Panc1 (cell line): Measurements from ENCODE around the gene UNC13B. TPM values are rescaled to one million over a fixed set of nuclear protein-coding genes. Genes with fewer than 3 reads are reported as not detected.
"Not testable (repeated sequence)": the region's sequence is repeated elsewhere in the genome, so short reads cannot be mapped to it uniquely, and the experiment has no call there.

ENCODE experiments used
- ATAC-seq: fragments of 200-7000 bp; cut with Tn5 transposase; 2 replicates; pipeline ENCODE4 v1.9.1; 2020; ENCODE audit warnings: mild to moderate bottlenecking, moderate library complexity
- BruUV-seq: library from RNA; stranded (reverse); fragments of 400-500 nt; replicated peaks from 2 replicates; lab custom pipeline; 2021; lab: Mats Ljungman, UMichigan
- CTCF ChIA-PET: fragments of 300-600 bp; sonication (Branson Sonifier 250); formaldehyde crosslinking; loops from one replicate; lab custom pipeline; 2022; ENCODE audit warnings: antibody characterized with exemption; lab: Charles Lee
- POLR2A ChIA-PET: fragments of 300-600 bp; sonication (Branson Sonifier 250); formaldehyde crosslinking; loops from one replicate; lab custom pipeline; 2022; ENCODE audit warnings: antibody characterized with exemption; lab: Charles Lee
- DNase-seq: peaks from one replicate; pipeline ENCODE4 v3.0.0-alpha.2; 2010; ENCODE audit warnings: low read depth, low spot score
- H3K27ac ChIP-seq: 2 replicates; pipeline ENCODE4 v1.5.1; 2011; ENCODE audit warnings: mild to moderate bottlenecking, low read length, inconsistent platforms
- H3K27me3 ChIP-seq: fragments of 200-500 bp; sonication (Bioruptor generic); 2 replicates; pipeline ENCODE4 v1.6.0; 2014; ENCODE audit warnings: low read length, inconsistent platforms; ENCODE audit not compliant: control insufficient read depth, insufficient read depth
- H3K36me3 ChIP-seq: fragments of 200-500 bp; sonication (Bioruptor generic); 2 replicates; pipeline ENCODE4 v1.5.1; 2014; ENCODE audit warnings: inconsistent platforms, mild to moderate bottlenecking, low read length, moderate library complexity; ENCODE audit not compliant: control insufficient read depth, insufficient read depth
- H3K4me1 ChIP-seq: 2 replicates; pipeline ENCODE4 v1.5.1; 2011; ENCODE audit warnings: inconsistent platforms, mild to moderate bottlenecking, low read length, moderate library complexity; ENCODE audit not compliant: control insufficient read depth, insufficient read depth
- H3K4me3 ChIP-seq, 2 experiments: 2 replicates each; pipeline ENCODE4 v1.5.1; 2011 to 2012; ENCODE audit warnings: low read depth in 2 of 2, low read length in 2 of 2, mild to moderate bottlenecking in 2 of 2, inconsistent platforms in 1 of 2, moderate library complexity in 1 of 2
- H3K9me3 ChIP-seq: fragments of 200-500 bp; sonication (Bioruptor generic); 2 replicates; pipeline ENCODE4 v1.5.1; 2014; ENCODE audit warnings: low read depth, mild to moderate bottlenecking, inconsistent platforms, low read length, moderate library complexity; ENCODE audit not compliant: control insufficient read depth, insufficient read depth
- CTCF ChIP-seq: fragments of 450-650 bp; IDR thresholded peaks from 2 replicates; pipeline ENCODE4 v1.5.1; 2017; ENCODE audit warnings: mild to moderate bottlenecking
- POLR2AphosphoS5 ChIP-seq: IDR thresholded peaks from 2 replicates; pipeline ENCODE4 v1.6.1; 2012; ENCODE audit warnings: mild to moderate bottlenecking, low read depth, low read length, moderate library complexity
- REST ChIP-seq, 2 experiments: IDR thresholded peaks; 2 replicates each; pipeline ENCODE4 v1.6.1; 2011 to 2012; ENCODE audit warnings: low read depth in 2 of 2, control low read depth in 1 of 2, low read length in 1 of 2, mild to moderate bottlenecking in 1 of 2, moderate library complexity in 1 of 2; ENCODE audit not compliant: insufficient read depth in 1 of 2
- SIN3A ChIP-seq: IDR thresholded peaks from 2 replicates; pipeline ENCODE4 v1.6.1; 2012; ENCODE audit warnings: low read depth, mild to moderate bottlenecking, low read length, moderate library complexity, borderline replicate concordance; ENCODE audit not compliant: insufficient read depth
- TCF7L2 ChIP-seq: IDR thresholded peaks from 2 replicates; pipeline ENCODE4 v1.6.1; 2011; ENCODE audit warnings: mild to moderate bottlenecking, low read depth, low read length, inconsistent platforms
- in situ Hi-C: cut with HindIII; loops from 2 replicates; pipeline ENCODE4 v1.10.0; 2016; ENCODE audit warnings: low sequenced_read_pairs, low pct_unique_long_range_greater_than_20kb
- intact Hi-C: fragments of 100-400 bp; cut with micrococcal nuclease; formaldehyde crosslinking; loops from one replicate; pipeline ENCODE4 v1.10.0; 2022; ENCODE audit not compliant: unreplicated experiment
- total RNA-seq: library from RNA; stranded (reverse); gene quantifications from one replicate; pipeline ENCODE4 v1.2.1, GENCODE V29; 2021; ENCODE audit not compliant: unreplicated experiment

Gene UNC13B
- total RNA-seq, 1 experiment from 2014 or later: 35.2 TPM

- ATAC-seq: no peak
- H3K36me3 ChIP-seq: no peaks in the 10 kb centered on the region
- H3K27ac ChIP-seq: no peak overlapping the region
- intact Hi-C loops (no loop called here), in situ Hi-C loops (no loop called here)
- BruUV-seq: no TSS peak
- no peak for TF ChIP-seq CTCF
- TF ChIP-seq TCF7L2: no peak
- TF ChIP-seq REST (IDR thresholded peaks at IDR 0.05; ENCODE audit: insufficient read depth in 1 of 2, low read depth in 2 of 2, low read length in 1 of 2): no peak
- no peak for TF ChIP-seq SIN3A
- TF ChIP-seq POLR2AphosphoS5: no peak
- DNase-seq: no peak
- POLR2A ChIA-PET: no interaction called here
- no peaks in the 10 kb centered on the region for H3K27me3 ChIP-seq
- H3K4me1 ChIP-seq: no peaks in the 10 kb centered on the region
- CTCF ChIA-PET: no interaction called here
- H3K4me3 ChIP-seq: no peak overlapping the region
- H3K9me3 ChIP-seq: no peaks in the 10 kb centered on the region
Observed at GRCh38 chr9:35236692-35237091, 74.9 kb downstream of the UNC13B start.

- Histone ChIP-seq H3K9me3 (no peaks in the 10 kb centered on the region), H3K27ac (no peak overlapping the region), H3K4me3 (no peak overlapping the region), H3K27me3 (no peaks in the 10 kb centered on the region), H3K36me3 (no peaks in the 10 kb centered on the region), H3K4me1 (no peaks in the 10 kb centered on the region)
- intact Hi-C loops (no loop called here), in situ Hi-C loops (no loop called here)
- DNase-seq (no peak), ATAC-seq (no peak)
- POLR2A ChIA-PET: no interaction called here
- no TSS peak for BruUV-seq
- TF ChIP-seq POLR2AphosphoS5 (no peak), REST (IDR thresholded peaks at IDR 0.05; ENCODE audit: insufficient read depth in 1 of 2, low read depth in 2 of 2, low read length in 1 of 2) (no peak), SIN3A (no peak), TCF7L2 (no peak), CTCF (no peak)
- CTCF ChIA-PET: no interaction called here
Observed at GRCh38 chr9:35237311-35237710, 75.5 kb downstream of the UNC13B start.

- H3K27me3 ChIP-seq, H3K4me3 ChIP-seq, H3K4me1 ChIP-seq, CTCF ChIA-PET, BruUV-seq, ATAC-seq, H3K36me3 ChIP-seq, POLR2A ChIA-PET, H3K27ac ChIP-seq, H3K9me3 ChIP-seq, in situ Hi-C loops, DNase-seq: not testable (repeated sequence)
- intact Hi-C loops: loop anchor here (10.0 kb wide), 1 partner anchor 51 kb away; no protein-coding TSS in a partner anchor
Observed at GRCh38 chr9:35245945-35246344, 84.1 kb downstream of the UNC13B start.
